Brain microvascular endothelial cell (primary cell): ENCODE data around the gene KMT2C.
A peak's percentile ranks its signal among the peaks of the same experiment; 100 is the strongest.
"Not testable (repeated sequence)": the region's sequence is repeated elsewhere in the genome, so short reads cannot be mapped to it uniquely, and the experiment has no call there.

ENCODE experiments used
- DNase-seq: peaks from one replicate; pipeline ENCODE4 v3.0.0-alpha.2; 2020
- H3K27ac ChIP-seq: fragments of 250-450 bp; sonication (Bioruptor Pico); 2 replicates; pipeline ENCODE4 v1.5.1; 2020; ENCODE audit warnings: mild to moderate bottlenecking, moderate library complexity
- H3K27me3 ChIP-seq: fragments of 250-450 bp; sonication (Bioruptor Pico); replicated peaks from 2 replicates; pipeline ENCODE4 v1.5.1; 2020; ENCODE audit warnings: mild to moderate bottlenecking
- H3K36me3 ChIP-seq: fragments of 250-450 bp; sonication (Bioruptor Pico); replicated peaks from 2 replicates; pipeline ENCODE4 v1.5.1; 2020; ENCODE audit warnings: mild to moderate bottlenecking
- H3K4me3 ChIP-seq: 2 replicates; pipeline ENCODE4 v1.5.1; 2011; ENCODE audit warnings: low read depth, mild to moderate bottlenecking, control low read depth, low read length, moderate library complexity
- CTCF ChIP-seq: IDR thresholded peaks from 2 replicates; pipeline ENCODE4 v1.5.1; 2011; ENCODE audit warnings: low read depth, mild to moderate bottlenecking, moderate library complexity, low read length, control low read depth, inconsistent platforms; ENCODE audit errors: missing control alignments
- in situ Hi-C: cut with HindIII; loops from 2 replicates; pipeline ENCODE4 v1.10.0; 2017; ENCODE audit warnings: low sequenced_read_pairs, low pct_ligation_motif_present

KMT2C gene

GRCh38 chr7:152463709-152464311 is 28.0 kb upstream of the KMT2C start:
- H3K4me3 ChIP-seq = peak overlapping the region; percentile 76

DNA sequence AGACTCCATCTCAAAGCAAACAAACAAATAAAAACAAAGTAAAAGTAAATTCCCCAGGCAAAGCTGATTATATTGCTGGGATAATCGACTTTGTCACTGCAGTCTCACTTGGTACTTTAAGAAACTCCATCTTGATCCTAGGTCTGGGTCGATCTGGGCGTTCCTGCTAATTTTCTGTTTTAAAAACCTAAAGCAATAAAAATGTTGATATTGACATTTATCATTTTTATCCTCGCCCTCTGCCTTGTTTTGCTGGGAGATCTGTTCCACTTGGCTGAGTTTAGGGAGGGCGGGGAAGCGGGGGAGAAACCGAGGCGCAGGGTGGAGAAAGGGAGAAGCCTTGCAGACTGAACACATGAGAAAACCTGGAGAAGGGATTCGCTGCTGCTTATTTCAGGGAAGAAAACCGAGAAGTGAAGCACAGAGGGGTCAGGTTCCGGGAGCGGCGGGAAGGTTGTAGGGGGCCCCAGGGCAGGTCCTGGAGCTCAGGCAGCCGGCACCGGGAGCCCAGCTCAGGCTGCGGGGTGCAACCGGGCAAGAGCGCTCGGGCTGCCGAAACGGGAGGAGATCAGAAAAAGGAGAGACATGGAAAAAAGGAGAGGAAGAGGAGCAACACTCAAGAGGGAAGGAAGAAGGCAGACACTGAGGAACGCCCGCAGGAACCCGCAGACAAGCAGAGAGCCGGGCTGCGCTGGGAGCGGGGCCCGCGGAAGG is 27.3 kb upstream of the KMT2C start:
- in situ Hi-C loops = no loop called here

More at GRCh38 chr7:152463709-152464311, 28.0 kb upstream of the KMT2C start:
- H3K36me3 ChIP-seq = no peaks in the 10 kb centered on the region
- H3K27ac ChIP-seq = peak overlapping the region; percentile 91
- peak; percentile 99 for DNase-seq
- H3K27me3 ChIP-seq = no peaks in the 10 kb centered on the region
- no peak for TF ChIP-seq CTCF
- in situ Hi-C loops = no loop called here

GRCh38 chr7:152459724-152460251 is 24.0 kb upstream of the KMT2C start:
- H3K27ac ChIP-seq = no peak overlapping the region
- H3K4me3 ChIP-seq = no peak overlapping the region
- in situ Hi-C loops = no loop called here
- no peaks in the 10 kb centered on the region for H3K36me3 ChIP-seq
- TF ChIP-seq CTCF = no peak
- H3K27me3 ChIP-seq = no peaks in the 10 kb centered on the region
- no peak for DNase-seq

More for the DNA sequence above, 27.3 kb upstream of the KMT2C start:
- H3K4me3 ChIP-seq = peak overlapping the region; percentile 74
- H3K36me3 ChIP-seq = no peaks in the 10 kb centered on the region
- peak overlapping the region; percentile 40 for H3K27ac ChIP-seq
- H3K27me3 ChIP-seq = no peaks in the 10 kb centered on the region
- TF ChIP-seq CTCF = no peak
- peak; percentile 25 for DNase-seq

- H3K36me3 ChIP-seq = no peaks in the 10 kb centered on the region
- H3K4me3 ChIP-seq = no peak overlapping the region
- no peak for DNase-seq
- H3K27ac ChIP-seq = no peak overlapping the region
- no peaks in the 10 kb centered on the region for H3K27me3 ChIP-seq
- TF ChIP-seq CTCF = no peak
- in situ Hi-C loops = no loop called here
Observed at GRCh38 chr7:152451356-152451755, 15.6 kb upstream of the KMT2C start.

DNA sequence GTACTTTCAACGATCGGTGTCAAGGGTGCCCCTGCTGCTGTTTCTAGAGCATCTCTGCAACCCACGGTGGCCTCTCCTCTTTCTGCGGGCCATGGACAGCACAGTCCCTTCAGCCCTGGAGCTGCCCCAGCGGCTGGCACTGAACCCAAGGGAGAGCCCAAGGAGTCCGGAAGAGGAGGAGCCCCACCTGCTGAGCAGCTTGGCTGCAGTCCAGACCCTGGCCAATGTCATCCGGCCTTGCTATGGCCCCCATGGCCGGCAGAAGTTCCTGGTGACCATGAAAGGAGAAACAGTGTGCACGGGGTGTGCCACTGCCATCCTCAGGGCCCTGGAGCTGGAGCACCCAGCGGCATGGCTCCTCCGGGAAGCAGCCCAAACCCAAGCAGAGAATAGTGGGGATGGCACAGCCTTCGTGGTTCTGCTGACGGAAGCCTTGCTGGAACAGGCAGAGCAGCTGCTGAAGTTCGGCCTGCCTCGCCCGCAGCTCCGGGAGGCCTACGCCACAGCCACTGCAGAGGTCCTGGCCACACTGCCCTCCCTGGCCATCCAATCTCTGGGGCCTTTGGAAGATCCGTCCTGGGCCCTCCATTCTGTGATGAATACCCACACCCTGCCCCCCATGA is 9.7 kb upstream of the KMT2C start:
- H3K36me3 ChIP-seq, H3K4me3 ChIP-seq, DNase-seq, in situ Hi-C loops, H3K27me3 ChIP-seq, H3K27ac ChIP-seq: not testable (repeated sequence)

DNA sequence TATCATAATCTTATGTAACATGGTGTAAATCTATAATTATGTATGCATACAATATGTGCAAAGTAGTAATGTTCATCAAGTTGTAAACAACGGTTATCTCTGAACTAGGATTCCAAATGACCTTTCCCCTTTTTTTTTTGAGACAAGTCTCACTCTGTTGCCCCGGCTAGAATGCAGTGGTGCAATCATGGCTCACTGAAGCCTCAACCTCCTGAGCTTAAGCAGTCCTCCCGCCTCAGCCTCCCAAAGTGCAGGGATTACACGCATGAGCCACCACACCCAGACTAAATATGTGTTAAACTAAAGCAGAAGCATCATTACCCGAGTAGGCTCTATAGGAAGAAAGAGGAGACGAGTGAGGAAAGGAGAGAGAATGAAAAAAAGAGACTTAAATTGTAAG is 7.8 kb upstream of the KMT2C start:
- no peak for DNase-seq
- in situ Hi-C loops = no loop called here
- no peak for TF ChIP-seq CTCF
- Histone ChIP-seq H3K27me3 (no peaks in the 10 kb centered on the region), H3K36me3 (no peaks in the 10 kb centered on the region), H3K27ac (no peak overlapping the region), H3K4me3 (no peak overlapping the region)
